HEK293 (cell line): ENCODE results near the gene UAP1.

Experiments used
- CTCF ChIA-PET: fragments of 350-600 bp; formaldehyde crosslinking; extraction: SDS; loops from one replicate; lab custom pipeline; 2021; ENCODE audit warnings: antibody characterized with exemption; lab: Yijun Ruan, JAX
- POLR2A ChIA-PET: fragments of 300-600 bp; formaldehyde crosslinking; extraction: SDS; loops from one replicate; lab custom pipeline; 2020; ENCODE audit warnings: antibody characterized with exemption, inconsistent platforms; lab: Yijun Ruan, JAX
- H3K27ac ChIP-seq: fragments of 200-500 bp; sonication (Bioruptor generic); 2 replicates; pipeline ENCODE4 v1.5.1; 2014; ENCODE audit warnings: low read depth, low read length, control low read depth, inconsistent platforms; ENCODE audit errors: extremely low read depth
- H3K36me3 ChIP-seq, 2 experiments: fragments of 200-500 bp in 1 of 2; sonication (Bioruptor generic) in 1 of 2; 1 replicate in 1 of 2; 2 replicates in 1 of 2; pipeline ENCODE4 v1.5.1; 2014 to 2017; ENCODE audit warnings: inconsistent platforms in 2 of 2, low read length in 2 of 2; ENCODE audit not compliant: control insufficient read depth in 2 of 2, insufficient read depth in 1 of 2
- H3K4me1 ChIP-seq: fragments of 200-500 bp; sonication (Bioruptor generic); 2 replicates; pipeline ENCODE4 v1.5.1; 2014; ENCODE audit warnings: mild to moderate bottlenecking, low read length, inconsistent platforms; ENCODE audit not compliant: control insufficient read depth, insufficient read depth
- H3K4me3 ChIP-seq: 2 replicates; pipeline ENCODE4 v1.5.1; 2011; ENCODE audit warnings: low read depth, mild to moderate bottlenecking, control low read depth, low read length, moderate library complexity
- H3K9me3 ChIP-seq: fragments of 200-500 bp; sonication (Bioruptor generic); 2 replicates; pipeline ENCODE4 v1.5.1; 2014; ENCODE audit warnings: low read depth, low read length, inconsistent platforms; ENCODE audit not compliant: control insufficient read depth, insufficient read depth
- ATF2 ChIP-seq: fragments of 450-650 bp; formaldehyde crosslinking; IDR thresholded peaks from 2 replicates; pipeline ENCODE4 v1.5.1; 2016; ENCODE audit warnings: missing biosample characterization, missing genetic modification characterization, low read depth
- GFI1B ChIP-seq: fragments of 450-650 bp; formaldehyde crosslinking; IDR thresholded peaks from 2 replicates; pipeline ENCODE4 v1.5.1; 2016; ENCODE audit warnings: missing biosample characterization, missing genetic modification characterization
- GLI4 ChIP-seq: fragments of 450-650 bp; formaldehyde crosslinking; IDR thresholded peaks from 2 replicates; pipeline ENCODE4 v1.5.1; 2016; ENCODE audit warnings: missing biosample characterization, missing genetic modification characterization
- HOXD13 ChIP-seq: sonication (generic); formaldehyde crosslinking; IDR thresholded peaks from 2 replicates; pipeline ENCODE4 v1.8.0; 2022; ENCODE audit warnings: missing genetic modification reagents, borderline replicate concordance
- KLF9 ChIP-seq: fragments of 450-650 bp; formaldehyde crosslinking; IDR thresholded peaks from 2 replicates; pipeline ENCODE4 v1.5.1; 2016; ENCODE audit warnings: missing biosample characterization, missing genetic modification characterization, low read depth
- MEIS1 ChIP-seq: sonication (generic); formaldehyde crosslinking; IDR thresholded peaks from 2 replicates; pipeline ENCODE4 v1.8.1; 2022; ENCODE audit warnings: missing genetic modification reagents, mild to moderate bottlenecking, borderline replicate concordance
- OVOL3 ChIP-seq: fragments of 450-650 bp; formaldehyde crosslinking; IDR thresholded peaks from 2 replicates; pipeline ENCODE4 v1.5.1; 2016; ENCODE audit warnings: missing biosample characterization, missing genetic modification characterization
- PRDM1 ChIP-seq: fragments of 450-650 bp; formaldehyde crosslinking; IDR thresholded peaks from 2 replicates; pipeline ENCODE4; 2016; ENCODE audit warnings: missing biosample characterization, missing genetic modification characterization
- SP3 ChIP-seq: fragments of 450-650 bp; formaldehyde crosslinking; IDR thresholded peaks from 2 replicates; pipeline ENCODE4 v1.5.1; 2016; ENCODE audit warnings: missing biosample characterization, missing genetic modification characterization
- ZBTB21 ChIP-seq: fragments of 450-650 bp; formaldehyde crosslinking; IDR thresholded peaks from 2 replicates; pipeline ENCODE4 v1.5.1; 2017; ENCODE audit warnings: missing biosample characterization, missing genetic modification characterization
- ZBTB8A ChIP-seq: fragments of 450-650 bp; formaldehyde crosslinking; IDR thresholded peaks from 2 replicates; pipeline ENCODE4 v1.5.1; 2016; ENCODE audit warnings: missing biosample characterization, missing genetic modification characterization
- ZFHX2 ChIP-seq: fragments of 450-650 bp; formaldehyde crosslinking; conservative IDR thresholded peaks from 2 replicates; pipeline ENCODE4 v1.5.1; 2016; ENCODE audit warnings: missing biosample characterization, missing genetic modification characterization
- ZFP41 ChIP-seq: fragments of 450-650 bp; formaldehyde crosslinking; IDR thresholded peaks from 2 replicates; pipeline ENCODE4 v1.5.1; 2016; ENCODE audit warnings: missing biosample characterization, missing genetic modification characterization, borderline replicate concordance
- ZNF133 ChIP-seq: fragments of 450-650 bp; formaldehyde crosslinking; IDR thresholded peaks from 2 replicates; pipeline ENCODE4 v1.5.1; 2016; ENCODE audit warnings: missing biosample characterization, missing genetic modification characterization
- ZNF16 ChIP-seq: fragments of 450-650 bp; formaldehyde crosslinking; IDR thresholded peaks from 2 replicates; pipeline ENCODE4 v1.5.1; 2016; ENCODE audit warnings: low read depth, missing biosample characterization, missing genetic modification characterization
- ZNF175 ChIP-seq: fragments of 450-650 bp; formaldehyde crosslinking; IDR thresholded peaks from 2 replicates; pipeline ENCODE4 v1.5.1; 2016; ENCODE audit warnings: missing biosample characterization, missing genetic modification characterization
- ZNF23 ChIP-seq: fragments of 450-650 bp; formaldehyde crosslinking; IDR thresholded peaks from 2 replicates; pipeline ENCODE4 v1.5.1; 2016; ENCODE audit warnings: missing biosample characterization, missing genetic modification characterization, borderline replicate concordance
- ZNF24 ChIP-seq: fragments of 450-650 bp; formaldehyde crosslinking; IDR thresholded peaks from 2 replicates; pipeline ENCODE4 v1.5.1; 2016; ENCODE audit warnings: missing biosample characterization, missing genetic modification characterization
- ZNF280D ChIP-seq: fragments of 450-650 bp; formaldehyde crosslinking; IDR thresholded peaks from 2 replicates; pipeline ENCODE4 v1.5.1; 2016; ENCODE audit warnings: missing biosample characterization, missing genetic modification characterization
- ZNF335 ChIP-seq: fragments of 450-650 bp; formaldehyde crosslinking; conservative IDR thresholded peaks from 2 replicates; pipeline ENCODE4 v1.5.1; 2016; ENCODE audit warnings: missing biosample characterization, missing genetic modification characterization
- ZNF426 ChIP-seq: fragments of 450-650 bp; formaldehyde crosslinking; IDR thresholded peaks from 2 replicates; pipeline ENCODE4 v1.5.1; 2017; ENCODE audit warnings: missing biosample characterization, missing genetic modification characterization, mild to moderate bottlenecking, inconsistent platforms, moderate library complexity
- ZNF529 ChIP-seq: fragments of 450-650 bp; formaldehyde crosslinking; IDR thresholded peaks from 2 replicates; pipeline ENCODE4 v1.5.1; 2017; ENCODE audit warnings: missing genetic modification characterization, missing biosample characterization; ENCODE audit not compliant: insufficient replicate concordance
- ZNF585B ChIP-seq: fragments of 450-650 bp; formaldehyde crosslinking; IDR thresholded peaks from 2 replicates; pipeline ENCODE4 v1.5.1; 2016; ENCODE audit warnings: missing biosample characterization, missing genetic modification characterization
- ZNF701 ChIP-seq: fragments of 450-650 bp; formaldehyde crosslinking; IDR thresholded peaks from 2 replicates; pipeline ENCODE4 v1.5.1; 2016; ENCODE audit warnings: missing biosample characterization, missing genetic modification characterization
- ZNF704 ChIP-seq: fragments of 450-650 bp; formaldehyde crosslinking; IDR thresholded peaks from 2 replicates; pipeline ENCODE4 v1.5.1; 2016; ENCODE audit warnings: missing biosample characterization, missing genetic modification characterization
- ZNF768 ChIP-seq: fragments of 450-650 bp; formaldehyde crosslinking; IDR thresholded peaks from 2 replicates; pipeline ENCODE4 v1.5.1; 2018; ENCODE audit warnings: missing biosample characterization, mild to moderate bottlenecking, missing genetic modification characterization
- ZSCAN23 ChIP-seq: fragments of 450-650 bp; formaldehyde crosslinking; IDR thresholded peaks from 2 replicates; pipeline ENCODE4 v1.5.1; 2016; ENCODE audit warnings: missing biosample characterization, missing genetic modification characterization
- ZSCAN30 ChIP-seq: fragments of 450-650 bp; IDR thresholded peaks from 2 replicates; pipeline ENCODE4 v1.5.1; 2018; ENCODE audit warnings: missing biosample characterization, mild to moderate bottlenecking, missing genetic modification characterization, moderate library complexity

UAP1 gene

DNA sequence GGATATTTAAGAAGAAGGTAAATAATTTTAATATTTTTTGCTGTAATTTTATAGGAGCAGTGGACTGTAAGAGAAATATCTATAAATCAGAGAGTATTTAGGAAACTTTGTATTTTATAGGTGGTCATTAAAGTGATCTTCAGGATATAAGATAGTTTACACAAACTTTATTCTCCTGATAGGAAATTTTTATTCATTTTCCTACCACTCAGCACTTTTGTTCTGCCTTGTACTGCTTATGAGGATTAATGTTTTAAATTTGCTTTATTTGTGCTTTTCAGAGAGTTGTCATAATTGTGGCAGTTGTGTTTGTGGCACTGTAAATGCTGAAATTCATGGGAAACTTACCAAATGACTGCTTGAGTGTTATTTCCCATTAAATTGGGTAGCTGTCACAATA lies 34.2 kb upstream of the UAP1 start:
- POLR2A ChIA-PET, result interaction anchor here (0.9 to 1.4 kb wide), 2 partner anchors 8 to 25 kb away, joined by 3 read pairs; no protein-coding TSS in a partner anchor
- Histone ChIP-seq H3K4me1 (no peaks in the 10 kb centered on the region), H3K27ac (no peak overlapping the region)
- CTCF ChIA-PET, result interaction anchor here (0.7 kb wide), 1 partner anchor 19 kb away, joined by 4 read pairs; no protein-coding TSS in a partner anchor
- TF ChIP-seq ZFHX2 (tag by site-specific recombination) (no peak), ZNF280D (no peak), ATF2 (no peak), ZNF175 (tag by site-specific recombination) (no peak), ZBTB8A (tag by site-specific recombination) (no peak), ZFP41 (tag by site-specific recombination) (no peak), ZNF23 (tag by site-specific recombination) (no peak), MEIS1 (CRISPR knock-in tag) (no peak), ZNF16 (no peak), ZNF133 (tag by site-specific recombination) (no peak)
- TF ChIP-seq, all 188 proteins: peak for 0
- Histone ChIP-seq H3K4me3 (no peak overlapping the region), H3K36me3 (peaks cover 16 to 27% of the 10 kb centered on the region in 2 experiments), H3K9me3 (no peaks in the 10 kb centered on the region)

GRCh38 chr1:162530307-162530987 lies 31.1 kb upstream of the UAP1 start:
- TF ChIP-seq ZNF426 (tag by site-specific recombination), result no peak
- no peak for TF ChIP-seq ZNF768 (tag by site-specific recombination)
- no peak for TF ChIP-seq ZNF704 (tag by site-specific recombination)
- TF ChIP-seq, all 188 proteins: peak for 0
- Histone ChIP-seq H3K4me1 (no peaks in the 10 kb centered on the region), H3K9me3 (no peaks in the 10 kb centered on the region), H3K27ac (no peak overlapping the region), H3K36me3 (peaks cover 0 to 2% of the 10 kb centered on the region in 2 experiments; a peak in 2 of 3 replicates), H3K4me3 (no peak overlapping the region)
- ChIA-PET CTCF (interaction anchor here (1.0 kb wide), 1 partner anchor 270 kb away, joined by 3 read pairs; no protein-coding TSS in a partner anchor), POLR2A (no interaction called here)

GRCh38 chr1:162530988-162531319 lies 30.6 kb upstream of the UAP1 start:
- no peaks in the 10 kb centered on the region for H3K4me1 ChIP-seq
- POLR2A ChIA-PET, result no interaction called here
- CTCF ChIA-PET, result interaction anchor here (1.0 kb wide), 1 partner anchor 269 kb away, joined by 3 read pairs; no protein-coding TSS in a partner anchor
- no peak for TF ChIP-seq ZSCAN23
- TF ChIP-seq GLI4 (tag by site-specific recombination), result no peak
- no peak for TF ChIP-seq ZNF529
- TF ChIP-seq ZSCAN30, result no peak
- TF ChIP-seq ZNF701 (tag by site-specific recombination), result no peak
- TF ChIP-seq ZNF585B (tag by site-specific recombination), result no peak
- no peak for TF ChIP-seq PRDM1
- no peak for TF ChIP-seq KLF9
- TF ChIP-seq GFI1B (tag by site-specific recombination), result no peak
- TF ChIP-seq ZNF24 (tag by site-specific recombination), result no peak
- no peak for TF ChIP-seq ZNF23 (tag by site-specific recombination)
- TF ChIP-seq ZFHX2 (tag by site-specific recombination), result no peak
- no peak for TF ChIP-seq HOXD13 (CRISPR knock-in tag)
- TF ChIP-seq ZBTB21, result no peak
- TF ChIP-seq SP3 (tag by site-specific recombination), result no peak
- no peak for TF ChIP-seq OVOL3 (tag by site-specific recombination)
- no peak for TF ChIP-seq ZNF335 (tag by site-specific recombination)

More at GRCh38 chr1:162530988-162531319, 30.6 kb upstream of the UAP1 start:
- H3K36me3 ChIP-seq, result no peaks in the 10 kb centered on the region; a peak in 1 of 3 replicates
- no peaks in the 10 kb centered on the region for H3K9me3 ChIP-seq
- no peak overlapping the region for H3K27ac ChIP-seq
- no peak overlapping the region for H3K4me3 ChIP-seq
